HG03280 (cell line): ENCODE data around the gene CD69.

ENCODE experiments used
- ATAC-seq: cut with Tn5 transposase; IDR thresholded peaks from one replicate; pipeline ENCODE4 v1.9.1; 2021; ENCODE audit warnings: mild to moderate bottlenecking, moderate library complexity; ENCODE audit not compliant: unreplicated experiment

Gene CD69

GRCh38 chr12:9782547-9783382 is 22.1 kb upstream of the CD69 start:
- no peak for ATAC-seq

- ATAC-seq = no peak
Observed at GRCh38 chr12:9781360-9781759, 20.7 kb upstream of the CD69 start.

DNA sequence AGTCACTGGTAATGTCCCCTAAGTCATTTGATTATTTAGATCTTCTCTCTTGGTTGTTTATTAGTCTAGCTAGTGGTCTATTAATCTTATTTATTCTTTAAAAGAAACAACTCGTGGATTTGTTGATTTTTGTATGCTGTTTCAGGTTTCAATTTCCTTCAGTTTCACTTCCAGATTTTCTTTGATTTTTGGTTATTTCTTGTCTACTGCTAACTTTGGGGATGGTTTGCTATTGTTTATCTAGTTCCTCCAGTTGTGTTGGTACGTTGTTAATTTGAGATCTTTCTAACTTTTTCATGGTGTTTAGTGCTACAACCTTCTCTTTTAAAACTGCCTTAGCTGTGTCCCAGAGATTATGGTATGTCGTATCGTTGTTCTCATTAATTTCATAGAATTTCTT is 18.5 kb upstream of the CD69 start:
- ATAC-seq = no peak

DNA sequence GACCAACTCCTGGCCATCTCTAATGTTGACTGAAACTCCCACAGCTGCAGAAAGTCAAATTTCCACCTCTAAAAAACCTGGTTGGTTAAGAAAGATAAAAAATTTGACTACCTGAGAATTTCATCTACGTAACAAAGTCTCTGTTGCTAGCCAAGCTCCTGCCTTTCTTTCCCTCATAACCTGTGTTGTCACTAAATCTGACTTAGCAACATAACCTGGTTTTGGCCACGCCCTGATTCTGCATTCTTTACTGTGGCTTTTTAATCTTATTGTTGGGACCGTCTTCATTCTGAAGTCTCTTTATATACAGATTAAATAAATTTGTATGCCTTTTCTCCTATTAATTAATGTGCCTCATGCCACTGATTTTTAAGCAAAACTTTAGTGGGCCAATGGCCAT is 16.1 kb upstream of the CD69 start:
- ATAC-seq = no peak

- no peak for ATAC-seq
Observed at GRCh38 chr12:9773216-9773877, 12.6 kb upstream of the CD69 start.

- ATAC-seq = no peak
Observed at GRCh38 chr12:9763025-9763424, 2.3 kb upstream of the CD69 start.

GRCh38 chr12:9762369-9762768 is 1.7 kb upstream of the CD69 start:
- ATAC-seq = no peak

- no peak for ATAC-seq
Observed at GRCh38 chr12:9761419-9761781, 699 bp upstream of the CD69 start.

DNA sequence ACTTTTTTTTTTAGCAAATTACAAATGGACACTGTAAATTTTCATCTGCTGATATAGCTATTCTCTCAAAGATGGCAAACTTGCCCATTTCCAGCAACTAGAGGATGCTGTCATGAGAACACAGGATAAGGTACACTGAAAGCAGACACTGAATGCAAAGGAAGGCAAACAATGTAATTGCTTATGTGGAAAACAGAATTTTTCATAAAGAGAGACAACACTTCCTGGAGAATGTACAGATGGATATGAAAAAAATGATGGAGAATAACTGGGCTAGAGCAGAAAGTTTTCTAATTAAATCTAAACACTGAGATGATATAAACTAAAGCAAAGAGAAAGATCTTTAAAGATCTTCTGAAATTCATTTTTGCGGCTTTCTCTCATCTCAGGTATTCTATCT is 581 bp downstream of the CD69 start:
- no peak for ATAC-seq

- no peak for ATAC-seq
Observed at GRCh38 chr12:9759694-9760093, 1.0 kb downstream of the CD69 start.

DNA sequence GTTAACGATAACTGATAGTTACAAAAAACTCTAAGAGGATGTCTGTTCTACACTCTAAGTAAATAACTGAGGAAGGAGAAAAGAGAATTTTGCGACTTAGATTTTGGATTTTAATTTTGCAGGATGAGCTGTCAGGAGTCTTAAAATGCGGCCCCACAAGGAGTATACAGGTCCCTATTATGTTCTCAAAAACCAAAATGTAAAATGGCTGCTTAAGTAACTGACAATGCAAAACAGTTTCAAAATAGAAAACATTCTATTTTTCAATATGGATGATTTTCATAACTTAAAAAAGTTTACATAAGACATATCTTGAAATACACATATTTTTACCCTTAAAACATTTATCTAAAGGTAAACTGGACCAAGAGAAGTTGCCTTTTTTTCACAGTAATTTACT is 2.6 kb downstream of the CD69 start:
- ATAC-seq = no peak

GRCh38 chr12:9757433-9758025 is 3.2 kb downstream of the CD69 start:
- no peak for ATAC-seq

DNA sequence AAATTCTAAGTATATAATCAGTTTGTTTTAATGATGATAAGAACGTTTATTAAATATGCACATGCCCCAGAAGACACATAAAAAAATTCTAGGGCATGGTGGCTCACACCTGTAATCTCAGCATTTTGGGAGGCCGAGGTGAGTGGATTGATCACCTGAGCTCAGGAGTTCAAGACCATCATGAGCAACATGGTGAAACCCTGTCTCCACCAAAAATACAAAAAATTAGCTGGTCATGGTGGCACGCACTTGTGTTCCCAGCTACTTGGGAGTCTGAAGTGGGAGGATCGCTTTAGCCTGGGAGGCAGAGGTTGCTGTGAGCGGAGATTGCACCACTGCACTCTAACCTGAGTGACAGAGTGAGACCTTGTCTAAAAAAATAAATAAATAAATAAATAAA is 4.0 kb downstream of the CD69 start:
- no peak for ATAC-seq

DNA sequence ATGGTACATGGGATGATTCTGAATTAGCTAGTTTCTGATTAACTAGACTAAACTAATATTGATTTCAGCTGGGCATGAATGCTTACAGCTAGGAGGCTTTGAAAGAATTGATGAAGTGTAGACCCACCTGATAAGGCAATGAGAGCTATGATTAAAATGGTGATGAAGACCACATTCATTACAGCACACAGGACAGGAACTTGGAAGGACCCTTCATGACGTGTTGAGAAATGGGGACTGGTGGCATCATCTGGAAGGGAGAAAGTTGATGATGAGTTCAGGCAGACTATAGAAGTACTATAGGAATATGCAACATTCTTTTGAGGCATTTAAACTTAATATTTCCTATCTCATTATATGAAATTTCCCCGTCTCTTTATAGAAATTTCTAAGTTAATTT is 4.5 kb downstream of the CD69 start:
- ATAC-seq = no peak

- no peak for ATAC-seq
Observed at GRCh38 chr12:9755567-9755966, 5.1 kb downstream of the CD69 start.

DNA sequence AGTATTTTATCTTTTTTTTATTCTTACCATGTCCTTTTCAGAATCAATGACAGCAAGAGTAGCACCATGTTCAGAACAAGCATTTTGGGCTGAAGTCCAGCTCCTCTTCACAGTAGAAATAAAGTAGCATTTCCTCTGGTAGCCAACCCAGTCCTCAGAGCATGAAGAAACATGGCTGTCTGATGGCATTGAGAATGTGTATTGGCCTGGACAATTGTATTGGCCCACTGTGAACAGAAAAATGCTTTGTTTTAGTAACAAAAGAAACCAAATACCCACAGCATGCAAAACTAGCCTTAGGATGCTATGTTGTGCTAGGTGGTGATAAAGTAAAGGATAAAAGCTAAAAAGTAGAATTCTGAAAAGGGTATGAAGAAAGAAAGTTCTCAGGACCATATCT is 5.7 kb downstream of the CD69 start:
- no peak for ATAC-seq

GRCh38 chr12:9754099-9754927 is 6.4 kb downstream of the CD69 start:
- ATAC-seq = no peak

- no peak for ATAC-seq
Observed at GRCh38 chr12:9753498-9753897, 7.2 kb downstream of the CD69 start.

DNA sequence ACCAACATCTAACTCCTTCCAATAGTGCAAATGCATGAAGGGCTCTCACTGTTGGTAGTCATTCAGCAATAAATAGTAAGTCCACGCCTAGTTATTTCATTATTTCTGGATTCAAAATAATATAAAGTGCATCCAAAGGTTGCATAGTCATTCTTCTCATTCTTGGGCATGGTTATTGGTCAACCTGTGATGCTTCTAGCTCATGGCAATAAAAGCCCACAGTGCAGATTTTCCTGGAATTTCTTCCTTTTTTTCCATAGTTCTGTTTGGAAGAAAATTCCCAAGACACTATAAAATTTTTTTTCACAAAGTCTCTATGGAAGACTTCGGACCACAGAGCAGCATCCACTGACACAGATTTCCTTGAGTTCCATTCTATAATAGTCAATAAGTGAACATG is 7.6 kb downstream of the CD69 start:
- ATAC-seq = no peak

DNA sequence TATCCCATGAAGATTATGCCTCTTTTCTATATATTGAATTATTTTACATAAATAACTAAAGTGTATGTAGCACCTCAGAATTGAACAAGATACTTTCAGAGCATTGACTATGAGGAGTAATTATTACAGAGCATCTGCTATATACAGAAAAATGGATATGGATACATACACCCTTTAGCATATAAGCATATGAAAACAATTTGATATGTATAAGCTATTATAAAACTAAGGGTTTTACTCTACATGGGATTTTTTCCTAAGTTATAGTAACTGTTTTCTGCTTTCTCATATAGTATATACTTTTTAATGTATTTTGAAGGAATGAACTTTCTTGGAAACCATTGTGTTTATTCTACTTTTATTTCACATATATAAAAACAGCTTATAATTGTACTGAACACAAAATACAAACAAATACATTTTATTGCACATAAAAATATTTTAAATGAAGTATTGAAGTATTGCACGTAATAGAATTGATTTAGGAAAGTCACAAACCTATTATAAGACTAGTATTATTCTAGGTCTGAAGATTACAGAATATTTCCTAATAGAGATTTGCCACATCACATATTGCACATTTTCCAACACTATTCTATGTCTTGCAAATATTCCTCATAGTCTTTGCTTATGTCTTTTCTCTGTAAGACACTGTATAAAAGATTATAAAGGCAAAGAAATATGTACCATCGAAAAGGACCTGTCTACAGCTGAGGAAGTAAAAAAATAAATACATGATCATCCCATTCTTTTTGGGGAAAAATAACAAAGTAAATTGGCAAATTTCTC is 8.4 kb downstream of the CD69 start:
- no peak for ATAC-seq
